Activated T-helper 1 cell treated with Interleukin-2 at 50 U/mL for 16 hours (primary cell): ENCODE results near the gene CCNA1.

ENCODE experiments used
- DNase-seq: peaks from one replicate; pipeline ENCODE4 v3.0.0-alpha.2; 2020; ENCODE audit warnings: low read depth

The CCNA1 gene

GRCh38 chr13:36454121-36454520 lies 21.8 kb downstream of the CCNA1 start:
- no peak for DNase-seq

DNA sequence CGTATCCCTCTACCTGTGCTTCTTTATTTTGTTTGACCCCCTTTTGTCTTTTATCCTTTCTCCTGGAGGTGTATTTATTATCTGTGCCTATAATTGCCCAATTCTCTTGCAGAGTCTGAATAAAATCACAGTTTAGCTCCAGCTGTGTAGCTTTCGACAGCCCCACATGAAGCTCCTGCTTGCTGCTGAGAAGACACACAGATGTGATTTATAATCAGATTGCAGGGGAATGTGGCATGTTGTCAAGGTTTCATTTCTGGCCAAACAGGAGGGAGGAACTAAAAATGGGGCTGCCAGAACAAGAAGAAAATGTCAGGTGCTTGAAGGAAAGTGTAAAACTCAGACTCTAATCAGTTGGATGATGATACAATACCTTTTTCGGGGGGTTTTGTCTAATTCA lies 22.7 kb downstream of the CCNA1 start:
- no peak for DNase-seq

- no peak for DNase-seq
Observed at GRCh38 chr13:36456577-36456976, 24.3 kb downstream of the CCNA1 start.

- DNase-seq: no peak
Observed at GRCh38 chr13:36461506-36461905, 29.2 kb downstream of the CCNA1 start.

DNA sequence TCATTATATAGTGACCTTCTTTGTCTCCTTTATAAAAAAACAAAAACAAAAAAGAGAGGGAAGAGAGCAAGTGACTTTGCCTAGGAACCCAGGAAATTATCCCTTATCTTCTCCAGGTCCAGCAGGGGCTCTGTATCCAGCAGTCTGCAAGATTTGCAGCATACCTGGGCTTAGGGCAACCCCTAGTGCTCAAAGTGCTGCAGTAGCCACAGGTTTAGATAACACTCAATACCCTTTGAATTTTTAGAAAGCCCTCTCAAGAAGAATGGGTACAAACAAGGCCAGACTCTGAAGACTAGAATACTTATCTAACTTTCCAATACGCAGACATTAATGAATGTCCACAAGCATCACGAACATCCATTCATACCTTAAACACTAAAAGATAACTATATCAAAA lies 43.2 kb downstream of the CCNA1 start:
- no peak for DNase-seq

DNA sequence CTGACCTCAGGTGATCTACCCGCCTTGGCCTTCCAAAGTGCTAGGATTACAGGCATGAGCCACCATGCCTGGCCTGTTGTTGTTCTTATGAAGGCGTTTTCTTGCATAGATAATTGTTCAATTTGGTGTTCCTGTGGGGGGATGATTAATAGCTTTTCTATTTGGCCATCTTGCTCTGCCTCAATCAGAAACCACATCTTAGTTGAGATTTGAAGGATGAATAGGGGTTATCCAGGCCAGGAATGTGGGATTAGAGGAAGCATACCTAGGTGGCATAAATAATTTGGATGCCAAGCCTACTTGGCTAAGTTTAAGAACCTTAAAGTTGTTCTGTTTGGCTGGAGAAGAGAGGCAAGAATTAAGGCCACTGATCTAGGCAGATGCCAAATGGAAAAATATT lies 44.4 kb downstream of the CCNA1 start:
- no peak for DNase-seq

GRCh38 chr13:36480726-36481427 lies 48.6 kb downstream of the CCNA1 start:
- no peak for DNase-seq

DNA sequence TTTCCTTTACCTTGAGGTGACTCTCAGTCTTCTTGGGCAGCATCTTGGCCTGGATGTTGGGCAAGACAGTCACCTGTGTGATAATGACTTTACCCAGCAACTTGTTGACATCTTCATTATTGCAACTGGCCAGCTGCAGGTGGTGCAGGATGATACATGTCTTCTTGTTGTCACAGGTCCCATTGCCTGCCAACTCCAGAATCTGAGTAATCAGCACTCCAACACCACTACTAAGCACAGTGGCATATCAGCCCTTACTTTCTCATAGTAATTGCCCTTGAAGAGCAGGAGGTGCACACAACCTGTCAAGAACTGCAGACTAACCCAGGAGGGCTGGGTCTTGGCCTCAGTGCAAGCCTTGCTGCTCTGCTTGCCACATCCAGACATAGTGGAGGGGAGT lies 57.8 kb downstream of the CCNA1 start:
- no peak for DNase-seq
